CD14-positive monocyte (primary cell): Measurements from ENCODE around the gene AGBL5. TPM values are rescaled to one million over a fixed set of nuclear protein-coding genes. Genes with fewer than 3 reads are reported as not detected.

ENCODE experiments used
- DNase-seq, 3 donors: peaks; one replicate each; pipeline ENCODE4 v3.0.0-alpha.2; 2011 to 2022
- H2AFZ ChIP-seq: 2 replicates; pipeline ENCODE4 v1.6.0; 2012; ENCODE audit warnings: mild to moderate bottlenecking, low read depth, low read length, inconsistent platforms; ENCODE audit not compliant: insufficient read depth, poor library complexity, severe bottlenecking
- H3K27ac ChIP-seq, 2 donors: 1 replicate in 1 of 2; 2 replicates in 1 of 2; pipeline ENCODE4 v1.5.1; 2012 to 2013; ENCODE audit warnings: low read length in 2 of 2, control low read depth in 1 of 2, inconsistent platforms in 1 of 2, low read depth in 1 of 2, mild to moderate bottlenecking in 1 of 2
- H3K27me3 ChIP-seq, 2 donors: one replicate each; pipeline versions ENCODE4 v1.6.0 to v1.6.1; 2011 to 2013; ENCODE audit warnings: low read length in 2 of 2; ENCODE audit not compliant: control insufficient read depth in 2 of 2, insufficient read depth in 2 of 2
- H3K36me3 ChIP-seq, 2 donors: replicated peaks in 1 of 2; 1 replicate in 1 of 2; 2 replicates in 1 of 2; pipeline versions ENCODE4 v1.5.1 to v1.6.1; 2012 to 2013; ENCODE audit warnings: low read length in 2 of 2, control low read depth in 1 of 2, inconsistent platforms in 1 of 2, mild to moderate bottlenecking in 1 of 2; ENCODE audit not compliant: insufficient read depth in 2 of 2, control insufficient read depth in 1 of 2
- H3K4me1 ChIP-seq, 2 donors: 1 replicate in 1 of 2; 2 replicates in 1 of 2; pipeline versions ENCODE4 v1.5.1 to v1.6.1; 2012 to 2013; ENCODE audit warnings: low read length in 2 of 2, control low read depth in 1 of 2, inconsistent platforms in 1 of 2, mild to moderate bottlenecking in 1 of 2, moderate library complexity in 1 of 2; ENCODE audit not compliant: insufficient read depth in 2 of 2, control insufficient read depth in 1 of 2
- H3K4me2 ChIP-seq: replicated peaks from 2 replicates; pipeline ENCODE3; 2012; ENCODE audit warnings: low read length, moderate library complexity, mild to moderate bottlenecking; ENCODE audit not compliant: poor library complexity, severe bottlenecking; ENCODE audit errors: extremely low read depth
- H3K4me3 ChIP-seq, 3 experiments: fragments of 200-600 bp in 1 of 3; sonication (generic) in 1 of 3; replicated peaks in 1 of 3; 1 replicate in 2 of 3; 2 replicates in 1 of 3; pipeline ENCODE4 v1.5.1; 2011 to 2013; ENCODE audit warnings: low read length in 3 of 3, mild to moderate bottlenecking in 3 of 3, control low read depth in 2 of 3, low read depth in 2 of 3, inconsistent platforms in 1 of 3, moderate library complexity in 1 of 3
- H3K79me2 ChIP-seq: 2 replicates; pipeline ENCODE4 v1.6.0; 2012; ENCODE audit warnings: mild to moderate bottlenecking, control low read depth, inconsistent platforms, low read length, moderate library complexity; ENCODE audit not compliant: insufficient read depth
- H3K9ac ChIP-seq: 2 replicates; pipeline ENCODE4 v1.6.0; 2017; ENCODE audit warnings: low read length, mild to moderate bottlenecking; ENCODE audit not compliant: insufficient read depth, poor library complexity, severe bottlenecking
- H3K9me3 ChIP-seq, 2 donors: replicated peaks in 1 of 2; 1 replicate in 1 of 2; 2 replicates in 1 of 2; pipeline versions ENCODE4 v1.5.1 to v1.6.1; 2012 to 2013; ENCODE audit warnings: low read length in 2 of 2, control low read depth in 1 of 2; ENCODE audit not compliant: control insufficient read depth in 1 of 2, insufficient read depth in 1 of 2
- H4K20me1 ChIP-seq: 2 replicates; pipeline ENCODE4 v1.6.0; 2012; ENCODE audit warnings: mild to moderate bottlenecking, low read length, control low read depth, moderate library complexity; ENCODE audit not compliant: insufficient read depth
- H3K27ac Mint-ChIP-seq, 7 donors: one replicate each; pipeline ENCODE4 v1.8.0; 2020; ENCODE audit warnings: mild to moderate bottlenecking in 7 of 7, mixed read lengths in 7 of 7, moderate library complexity in 6 of 7, inconsistent platforms in 2 of 7
- H3K27me3 Mint-ChIP-seq, 3 donors: one replicate each; pipeline ENCODE4 v1.8.0; 2021 to 2022; ENCODE audit warnings: low read depth in 3 of 3, mild to moderate bottlenecking in 3 of 3, mixed read lengths in 3 of 3, moderate library complexity in 3 of 3, inconsistent platforms in 1 of 3
- H3K36me3 Mint-ChIP-seq, 2 donors: one replicate each; pipeline ENCODE4 v1.8.0; 2020; ENCODE audit warnings: mixed read lengths in 2 of 2, inconsistent platforms in 1 of 2, mild to moderate bottlenecking in 1 of 2
- H3K4me1 Mint-ChIP-seq: one replicate; pipeline ENCODE4 v1.8.0; 2020; ENCODE audit warnings: mild to moderate bottlenecking, mixed read lengths
- H3K4me3 Mint-ChIP-seq, 2 donors: one replicate each; pipeline ENCODE4 v1.8.0; 2020; ENCODE audit warnings: mild to moderate bottlenecking in 2 of 2, mixed read lengths in 2 of 2, moderate library complexity in 1 of 2
- H3K9me3 Mint-ChIP-seq, 7 donors: one replicate each; pipeline ENCODE4 v1.8.0; 2020 to 2022; ENCODE audit warnings: mixed read lengths in 7 of 7, mild to moderate bottlenecking in 6 of 7, moderate library complexity in 6 of 7, inconsistent platforms in 2 of 7
- WGBS: methylation state at CpG from one replicate; pipeline ENCODE4 v1.1.5; 2013; ENCODE audit warnings: missing lambda C conversion rate; ENCODE audit not compliant: insufficient coverage; 5-methylcytosine and 5-hydroxymethylcytosine counted together
- intact Hi-C, 2 donors: fragments of 100-400 bp; cut with micrococcal nuclease; formaldehyde crosslinking; loops; one replicate each; pipeline versions ENCODE4 v1.15.0 to v1.15.1; 2023
- polyA plus RNA-seq, 3 donors: library from polyadenylated mRNA; depleted of rRNA in 1 of 3; unstranded in 2 of 3; stranded (reverse) in 1 of 3; fragments of 300-500 nt in 2 of 3; fragments of >200 nt in 1 of 3; fragmentation: Illumina TruSeq in 2 of 3; gene quantifications; 1 replicate in 2 of 3; 2 replicates in 1 of 3; pipeline ENCODE4 v1.2.3, GENCODE V29; 2012 to 2021
- TF ChIP-seq, protein P1 (sequence below): fragments of 200-600 bp; IDR thresholded peaks from one replicate; pipeline ENCODE4 v1.8.0; 2022; ENCODE audit warnings: antibody characterized with exemption, mild to moderate bottlenecking

The AGBL5 gene
- polyA plus RNA-seq, 3 donors = 4.4 to 4.8 (median 4.6) TPM

DNA sequence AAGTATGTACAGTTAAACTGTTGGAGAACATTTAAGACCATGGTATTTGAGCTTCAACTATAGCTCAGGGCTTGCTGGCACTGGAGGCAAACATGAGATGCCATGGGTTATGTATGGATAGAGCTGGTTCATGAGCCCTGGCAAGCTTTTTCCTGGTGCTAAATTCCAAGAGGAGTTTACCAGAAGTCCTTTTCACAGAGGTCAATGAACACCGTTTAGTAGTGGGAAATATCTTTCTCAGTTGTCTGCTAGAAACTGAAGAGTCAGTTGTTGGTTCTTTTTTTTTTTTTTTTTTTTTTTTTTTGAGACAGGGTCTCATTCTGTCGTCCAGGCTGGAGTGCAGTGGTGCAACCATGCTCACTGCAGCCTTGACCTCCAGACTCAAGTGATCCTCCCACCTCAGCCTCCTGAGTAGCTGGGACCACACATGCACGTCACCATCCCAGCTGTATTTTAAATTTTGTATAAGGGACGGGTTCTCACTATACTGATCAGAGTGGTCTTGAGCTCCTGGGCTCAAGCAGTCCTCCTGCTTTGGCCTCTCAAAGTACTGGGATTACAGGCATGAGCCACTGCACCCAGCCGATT lies 36.4 kb downstream of the AGBL5 start:
- Histone ChIP-seq H3K27me3 (no peaks in the 10 kb centered on the region), H3K79me2 (no peaks in the 10 kb centered on the region), H3K9me3 (no peaks in the 10 kb centered on the region), H3K36me3 (no peaks in the 10 kb centered on the region), H3K4me2 (no peak overlapping the region), H3K4me3 (no peak overlapping the region), H3K4me1 (peaks cover 18 to 25% of the 10 kb centered on the region in 2 donors), H3K27ac (no peak overlapping the region), H2AFZ (no peak overlapping the region), H4K20me1 (no peaks in the 10 kb centered on the region), H3K9ac (no peak overlapping the region)
- H3K27ac Mint-ChIP-seq = no peak overlapping the region
- intact Hi-C loops = loop anchor here (5.0 kb wide), 2 partner anchors 36 to 124 kb away; partner anchors contain the start of genes AGBL5 (in 2 of the 2), ATRAID (in 1 of the 2) and SLC5A6 (in 1 of the 2)
- peaks cover 0 to 3% of the 10 kb centered on the region in 2 donors for H3K36me3 Mint-ChIP-seq
- no peaks in the 10 kb centered on the region for H3K9me3 Mint-ChIP-seq
- H3K4me3 Mint-ChIP-seq = no peak overlapping the region
- DNase-seq = no peak
- H3K4me1 Mint-ChIP-seq = peaks cover 23% of the 10 kb centered on the region
- TF ChIP-seq, protein P1, sequence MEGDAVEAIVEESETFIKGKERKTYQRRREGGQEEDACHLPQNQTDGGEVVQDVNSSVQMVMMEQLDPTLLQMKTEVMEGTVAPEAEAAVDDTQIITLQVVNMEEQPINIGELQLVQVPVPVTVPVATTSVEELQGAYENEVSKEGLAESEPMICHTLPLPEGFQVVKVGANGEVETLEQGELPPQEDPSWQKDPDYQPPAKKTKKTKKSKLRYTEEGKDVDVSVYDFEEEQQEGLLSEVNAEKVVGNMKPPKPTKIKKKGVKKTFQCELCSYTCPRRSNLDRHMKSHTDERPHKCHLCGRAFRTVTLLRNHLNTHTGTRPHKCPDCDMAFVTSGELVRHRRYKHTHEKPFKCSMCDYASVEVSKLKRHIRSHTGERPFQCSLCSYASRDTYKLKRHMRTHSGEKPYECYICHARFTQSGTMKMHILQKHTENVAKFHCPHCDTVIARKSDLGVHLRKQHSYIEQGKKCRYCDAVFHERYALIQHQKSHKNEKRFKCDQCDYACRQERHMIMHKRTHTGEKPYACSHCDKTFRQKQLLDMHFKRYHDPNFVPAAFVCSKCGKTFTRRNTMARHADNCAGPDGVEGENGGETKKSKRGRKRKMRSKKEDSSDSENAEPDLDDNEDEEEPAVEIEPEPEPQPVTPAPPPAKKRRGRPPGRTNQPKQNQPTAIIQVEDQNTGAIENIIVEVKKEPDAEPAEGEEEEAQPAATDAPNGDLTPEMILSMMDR = no peak
- peaks cover 0 to 7% (median 5%) of the 10 kb centered on the region in 3 donors for H3K27me3 Mint-ChIP-seq
- 100% methylated on average over 1 of the region's 5 CpGs for WGBS

GRCh38 chr2:27088634-27089033 lies 37.2 kb downstream of the AGBL5 start:
- Mint-ChIP-seq H3K27ac (no peak overlapping the region), H3K4me1 (peaks cover 23% of the 10 kb centered on the region), H3K27me3 (peaks cover 0 to 7% (median 6%) of the 10 kb centered on the region in 3 donors), H3K36me3 (peaks cover 0 to 3% of the 10 kb centered on the region in 2 donors), H3K9me3 (no peaks in the 10 kb centered on the region), H3K4me3 (no peak overlapping the region)
- H3K27ac ChIP-seq = no peak overlapping the region
- H3K79me2 ChIP-seq = no peaks in the 10 kb centered on the region
- no peak overlapping the region for H3K9ac ChIP-seq
- H3K27me3 ChIP-seq = no peaks in the 10 kb centered on the region
- DNase-seq = no peak
- H2AFZ ChIP-seq = no peak overlapping the region
- H3K9me3 ChIP-seq = no peaks in the 10 kb centered on the region
- intact Hi-C loops = loop anchor here (5.0 kb wide), 2 partner anchors 36 to 124 kb away; partner anchors contain the start of genes AGBL5 (in 2 of the 2), ATRAID (in 1 of the 2) and SLC5A6 (in 1 of the 2)
- no peak overlapping the region for H3K4me2 ChIP-seq
- no peaks in the 10 kb centered on the region for H3K36me3 ChIP-seq
- 100% methylated on average over 3 of the region's 6 CpGs for WGBS
- H3K4me3 ChIP-seq = no peak overlapping the region
- TF ChIP-seq, protein P1 = no peak
- no peaks in the 10 kb centered on the region for H4K20me1 ChIP-seq
- H3K4me1 ChIP-seq = peaks cover 18 to 25% of the 10 kb centered on the region in 2 donors
